Endodermal cell (in vitro differentiated cells): ENCODE data around the gene CYGB. TPM values are rescaled to one million over a fixed set of nuclear protein-coding genes. Genes with fewer than 3 reads are reported as not detected.

Source experiments
- DNase-seq: peaks from one replicate; pipeline ENCODE4 v3.0.0-alpha.2; 2017
- H3K27ac ChIP-seq: 2 replicates; pipeline ENCODE4 v1.5.1; 2013; ENCODE audit warnings: mild to moderate bottlenecking, low read depth, low read length, moderate library complexity
- H3K27me3 ChIP-seq: 2 replicates; pipeline ENCODE4 v1.6.1; 2013; ENCODE audit warnings: mild to moderate bottlenecking, low read length, moderate library complexity; ENCODE audit not compliant: insufficient read depth, control insufficient read depth, poor library complexity, severe bottlenecking
- H3K36me3 ChIP-seq: 2 replicates; pipeline ENCODE4 v1.7.0; 2013; ENCODE audit warnings: mild to moderate bottlenecking, low read length, moderate library complexity; ENCODE audit not compliant: control insufficient read depth, insufficient read depth
- H3K4me1 ChIP-seq: one replicate; pipeline ENCODE4 v1.7.0; 2013; ENCODE audit warnings: low read length; ENCODE audit not compliant: control insufficient read depth, insufficient read depth
- H3K4me3 ChIP-seq: 2 replicates; pipeline ENCODE4 v1.5.1; 2013; ENCODE audit warnings: mild to moderate bottlenecking, low read length, moderate library complexity
- H3K9ac ChIP-seq: 2 replicates; pipeline ENCODE4 v1.6.1; 2013; ENCODE audit warnings: mild to moderate bottlenecking, low read length, moderate library complexity; ENCODE audit not compliant: poor library complexity, severe bottlenecking; ENCODE audit errors: extremely low read depth
- H3K9me3 ChIP-seq: 2 replicates; pipeline ENCODE4 v1.6.1; 2013; ENCODE audit warnings: mild to moderate bottlenecking, low read length, moderate library complexity; ENCODE audit not compliant: control insufficient read depth
- H3K27ac Mint-ChIP-seq: 2 replicates; pipeline ENCODE4 v1.8.0; 2020; ENCODE audit warnings: mixed read lengths
- H3K27me3 Mint-ChIP-seq: 2 replicates; pipeline ENCODE4 v1.8.0; 2021; ENCODE audit warnings: mild to moderate bottlenecking, mixed read lengths; ENCODE audit not compliant: insufficient read depth
- H3K36me3 Mint-ChIP-seq: 2 replicates; pipeline ENCODE4 v1.8.0; 2020; ENCODE audit warnings: low read depth, mixed read lengths
- H3K4me1 Mint-ChIP-seq: 2 replicates; pipeline ENCODE4 v1.8.0; 2020; ENCODE audit warnings: mixed read lengths
- H3K4me3 Mint-ChIP-seq: 2 replicates; pipeline ENCODE4 v1.8.0; 2020; ENCODE audit warnings: mild to moderate bottlenecking, moderate library complexity, mixed read lengths
- H3K9me3 Mint-ChIP-seq: 2 replicates; pipeline ENCODE4 v1.8.0; 2020; ENCODE audit warnings: mild to moderate bottlenecking, mixed read lengths
- CTCF ChIP-seq: fragments of 200-600 bp; sonication (generic); conservative IDR thresholded peaks from 2 replicates; pipeline ENCODE4 v1.5.0; 2021; ENCODE audit warnings: antibody characterized with exemption, mild to moderate bottlenecking
- WGBS, 2 experiments: methylation state at CpG; one replicate each; pipeline versions ENCODE4 v1.1.5 to v1.1.7; 2013; ENCODE audit warnings: missing lambda C conversion rate in 2 of 2, mixed read lengths in 1 of 2; ENCODE audit not compliant: insufficient coverage in 1 of 2, insufficient read length in 1 of 2; 5-methylcytosine and 5-hydroxymethylcytosine counted together
- total RNA-seq, 2 donors: library from RNA; stranded (reverse); fragmentation: NEBNext Ultra II Directional in 1 of 2; extraction: Animal tissue kit (Norgen Biotek cat#: 25700) in 1 of 2; gene quantifications; 2 replicates in 1 of 2; 3 replicates in 1 of 2; pipeline ENCODE4 v1.2.1, GENCODE V29; 2021

Gene CYGB
- total RNA-seq, 2 donors from 2014 or later, result 2.0 to 3.4 TPM

GRCh38 chr17:76558198-76559095 lies 20.9 kb upstream of the CYGB start:
- Histone ChIP-seq H3K4me1 (peaks cover 5% of the 10 kb centered on the region), H3K9ac (peak overlapping the region; percentile 97), H3K9me3 (no peaks in the 10 kb centered on the region), H3K27me3 (no peaks in the 10 kb centered on the region), H3K36me3 (peaks cover 36% of the 10 kb centered on the region), H3K4me3 (peak overlapping the region; percentile 96), H3K27ac (peak overlapping the region; percentile 80)
- H3K4me3 Mint-ChIP-seq, result peak overlapping the region; percentile 94
- peaks cover 21% of the 10 kb centered on the region for H3K4me1 Mint-ChIP-seq
- H3K9me3 Mint-ChIP-seq, result no peaks in the 10 kb centered on the region
- DNase-seq, result no peak
- H3K27me3 Mint-ChIP-seq, result no peaks in the 10 kb centered on the region
- peak overlapping the region; percentile 99 for H3K27ac Mint-ChIP-seq
- TF ChIP-seq CTCF, result peak; percentile 72
- H3K36me3 Mint-ChIP-seq, result peaks cover 41% of the 10 kb centered on the region
- WGBS, 2 experiments, result 0 to 1% methylated on average over 11 to 14 of the region's 14 CpGs

- H3K4me1 Mint-ChIP-seq, result peaks cover 21% of the 10 kb centered on the region
- 1 to 3% methylated on average over 24 to 55 of the region's 55 CpGs for WGBS, 2 experiments
- H3K27ac ChIP-seq, result peak overlapping the region; percentile 80
Measured at GRCh38 chr17:76557368-76558197, 20.1 kb upstream of the CYGB start.

More at GRCh38 chr17:76557368-76558197, 20.1 kb upstream of the CYGB start:
- Histone ChIP-seq H3K27me3 (no peaks in the 10 kb centered on the region), H3K4me3 (peak overlapping the region; percentile 96), H3K9me3 (no peaks in the 10 kb centered on the region), H3K4me1 (peaks cover 5% of the 10 kb centered on the region), H3K9ac (peak overlapping the region; percentile 97), H3K36me3 (peaks cover 31% of the 10 kb centered on the region)
- Mint-ChIP-seq H3K27ac (peak overlapping the region; percentile 99), H3K36me3 (peaks cover 32% of the 10 kb centered on the region), H3K27me3 (no peaks in the 10 kb centered on the region), H3K9me3 (no peaks in the 10 kb centered on the region), H3K4me3 (peak overlapping the region; percentile 94)
- TF ChIP-seq CTCF, result peak; percentile 85
- DNase-seq, result peak; percentile 100
